Large intestine (tissue), 3 donors: ENCODE results near the gene KIF13A. TPM values are rescaled to one million over a fixed set of nuclear protein-coding genes. Genes with fewer than 3 reads are reported as not detected.
"Not testable (repeated sequence)": the region's sequence is repeated elsewhere in the genome, so short reads cannot be mapped to it uniquely, and the experiment has no call there.

Source experiments
- DNase-seq, 2 donors: peaks; one replicate each; pipeline versions ENCODE4 v3.0.0 to v3.0.0-alpha.2; 2013
- H3K27ac ChIP-seq: one replicate; pipeline ENCODE4 v1.5.1; 2013; ENCODE audit warnings: low read length
- H3K27me3 ChIP-seq: 2 replicates; pipeline ENCODE4 v1.6.1; 2013; ENCODE audit warnings: low read length; ENCODE audit not compliant: control insufficient read depth, insufficient read depth
- H3K36me3 ChIP-seq: 2 replicates; pipeline ENCODE4 v1.6.1; 2013; ENCODE audit warnings: low read length; ENCODE audit not compliant: control insufficient read depth, insufficient read depth
- H3K4me1 ChIP-seq: one replicate; pipeline ENCODE4 v1.6.1; 2013; ENCODE audit warnings: low read length; ENCODE audit not compliant: control insufficient read depth, insufficient read depth
- H3K4me3 ChIP-seq: one replicate; pipeline ENCODE4 v1.5.1; 2013; ENCODE audit warnings: low read length
- H3K9me3 ChIP-seq: one replicate; pipeline ENCODE4 v1.6.1; 2013; ENCODE audit warnings: mild to moderate bottlenecking, low read depth, low read length, moderate library complexity; ENCODE audit not compliant: control insufficient read depth
- WGBS: methylation state at CpG from one replicate; pipeline ENCODE4 v1.1.5; 2013; ENCODE audit warnings: low lambda C conversion rate; ENCODE audit not compliant: insufficient coverage; 5-methylcytosine and 5-hydroxymethylcytosine counted together
- polyA plus RNA-seq: library from polyadenylated mRNA; unstranded; fragments of 120-200 nt; gene quantifications from one replicate; pipeline ENCODE4 v1.2.1, GENCODE V29; 2013

KIF13A gene
- polyA plus RNA-seq, 1 donor = 34.4 TPM

- peaks cover 29% of the 10 kb centered on the region for H3K36me3 ChIP-seq
- no peak overlapping the region for H3K27ac ChIP-seq
- no peaks in the 10 kb centered on the region for H3K4me1 ChIP-seq
- DNase-seq = no peak
- WGBS = 94% methylated on average over 3 of the region's 5 CpGs
- H3K9me3 ChIP-seq = no peaks in the 10 kb centered on the region
- H3K27me3 ChIP-seq = no peaks in the 10 kb centered on the region
- no peak overlapping the region for H3K4me3 ChIP-seq
Observed at GRCh38 chr6:17808609-17809008, 178.8 kb downstream of the KIF13A start.

- WGBS = no CpG with 5 or more reads among the region's 5 CpGs
- not testable (repeated sequence) for H3K4me1 ChIP-seq, H3K9me3 ChIP-seq, H3K4me3 ChIP-seq, H3K27ac ChIP-seq, H3K27me3 ChIP-seq, DNase-seq
- peaks cover 34% of the 10 kb centered on the region for H3K36me3 ChIP-seq
Observed at GRCh38 chr6:17807431-17807830, 180.0 kb downstream of the KIF13A start.

GRCh38 chr6:17803409-17803808 is 184.0 kb downstream of the KIF13A start:
- Histone ChIP-seq H3K27ac (no peak overlapping the region), H3K9me3 (no peaks in the 10 kb centered on the region), H3K4me1 (no peaks in the 10 kb centered on the region), H3K27me3 (no peaks in the 10 kb centered on the region), H3K4me3 (no peak overlapping the region), H3K36me3 (peaks cover 38% of the 10 kb centered on the region)
- no peak for DNase-seq
- WGBS = 100% methylated on average over 1 of the region's 5 CpGs

- H3K9me3 ChIP-seq = no peaks in the 10 kb centered on the region
- H3K27me3 ChIP-seq = no peaks in the 10 kb centered on the region
- peaks cover 54% of the 10 kb centered on the region for H3K36me3 ChIP-seq
- no peak overlapping the region for H3K27ac ChIP-seq
- no peak for DNase-seq
- H3K4me1 ChIP-seq = no peaks in the 10 kb centered on the region
- no peak overlapping the region for H3K4me3 ChIP-seq
- no CpG with 5 or more reads among the region's 2 CpGs for WGBS
Observed at GRCh38 chr6:17798477-17799154, 188.8 kb downstream of the KIF13A start.

- no peaks in the 10 kb centered on the region for H3K9me3 ChIP-seq
- no peak overlapping the region for H3K27ac ChIP-seq
- no peaks in the 10 kb centered on the region for H3K27me3 ChIP-seq
- no peak for DNase-seq
- no peaks in the 10 kb centered on the region for H3K4me1 ChIP-seq
- no peak overlapping the region for H3K4me3 ChIP-seq
- peaks cover 53% of the 10 kb centered on the region for H3K36me3 ChIP-seq
Observed at GRCh38 chr6:17790489-17790888, 196.9 kb downstream of the KIF13A start.

- Histone ChIP-seq H3K27me3 (no peaks in the 10 kb centered on the region), H3K36me3 (peaks cover 61% of the 10 kb centered on the region), H3K4me1 (no peaks in the 10 kb centered on the region), H3K4me3 (no peak overlapping the region), H3K9me3 (no peaks in the 10 kb centered on the region), H3K27ac (no peak overlapping the region)
- no CpG with 5 or more reads among the region's 7 CpGs for WGBS
- DNase-seq = no peak
Observed at GRCh38 chr6:17785094-17785787, 202.2 kb downstream of the KIF13A start.

GRCh38 chr6:17780061-17780460 is 207.4 kb downstream of the KIF13A start:
- H3K27me3 ChIP-seq = no peaks in the 10 kb centered on the region
- no peak overlapping the region for H3K27ac ChIP-seq
- WGBS = no CpG with 5 or more reads among the region's 2 CpGs
- H3K9me3 ChIP-seq = no peaks in the 10 kb centered on the region
- DNase-seq = no peak
- peaks cover 65% of the 10 kb centered on the region for H3K36me3 ChIP-seq
- H3K4me1 ChIP-seq = no peaks in the 10 kb centered on the region
- H3K4me3 ChIP-seq = no peak overlapping the region

- DNase-seq = no peak
- no peak overlapping the region for H3K27ac ChIP-seq
- H3K9me3 ChIP-seq = no peaks in the 10 kb centered on the region
- peaks cover 48% of the 10 kb centered on the region for H3K36me3 ChIP-seq
- no peaks in the 10 kb centered on the region for H3K27me3 ChIP-seq
- H3K4me1 ChIP-seq = no peaks in the 10 kb centered on the region
- no peak overlapping the region for H3K4me3 ChIP-seq
- no CpG with 5 or more reads among the region's 3 CpGs for WGBS
Observed at GRCh38 chr6:17771609-17772008, 215.8 kb downstream of the KIF13A start.

- H3K4me1 ChIP-seq = no peaks in the 10 kb centered on the region
- no peak overlapping the region for H3K27ac ChIP-seq
- H3K36me3 ChIP-seq = peaks cover 48% of the 10 kb centered on the region
- 100% methylated on average over 1 of the region's 1 CpG for WGBS
- H3K27me3 ChIP-seq = no peaks in the 10 kb centered on the region
- H3K4me3 ChIP-seq = no peak overlapping the region
- no peak for DNase-seq
- H3K9me3 ChIP-seq = no peaks in the 10 kb centered on the region
Observed at GRCh38 chr6:17768881-17769280, 218.6 kb downstream of the KIF13A start.

GRCh38 chr6:17768388-17768787 is 219.0 kb downstream of the KIF13A start:
- no peaks in the 10 kb centered on the region for H3K9me3 ChIP-seq
- 88% methylated on average over 2 of the region's 3 CpGs for WGBS
- H3K4me1 ChIP-seq = no peaks in the 10 kb centered on the region
- DNase-seq = peak; percentile 21 to 37
- no peak overlapping the region for H3K27ac ChIP-seq
- no peak overlapping the region for H3K4me3 ChIP-seq
- H3K27me3 ChIP-seq = no peaks in the 10 kb centered on the region
- peaks cover 49% of the 10 kb centered on the region for H3K36me3 ChIP-seq

- no CpG with 5 or more reads among the region's 2 CpGs for WGBS
- H3K27me3 ChIP-seq = no peaks in the 10 kb centered on the region
- peaks cover 35% of the 10 kb centered on the region for H3K36me3 ChIP-seq
- no peaks in the 10 kb centered on the region for H3K4me1 ChIP-seq
- DNase-seq = no peak
- no peaks in the 10 kb centered on the region for H3K9me3 ChIP-seq
- no peak overlapping the region for H3K4me3 ChIP-seq
- no peak overlapping the region for H3K27ac ChIP-seq
Observed at GRCh38 chr6:17762651-17763050, 224.8 kb downstream of the KIF13A start.
